GM12892 (cell line): ENCODE results near the gene PRRT1B.

ENCODE experiments used
- POLR2A ChIP-seq: IDR thresholded peaks from 2 replicates; pipeline ENCODE4 v1.6.1; 2011; ENCODE audit warnings: low read depth, low read length, control low read depth
- TAF1 ChIP-seq: IDR thresholded peaks from 2 replicates; pipeline ENCODE4 v1.6.1; 2011; ENCODE audit warnings: low read depth, mild to moderate bottlenecking, control low read depth, low read length, borderline replicate concordance

GRCh38 chr9:131511880-131512279, 33.4 kb upstream of the PRRT1B start:
- TF ChIP-seq TAF1 (no peak), POLR2A (no peak)
